ENCODE data around the gene CHST2.

Gene CHST2

GRCh38 chr3:143119974-143120715 lies 574 bp downstream of the CHST2 start:
- peak overlapping the region; percentile 43 for H3K9ac ChIP-seq (ENCODE audit: low read length)
- WGBS (ENCODE audit: extremely low coverage, insufficient coverage, low lambda C conversion rate): no CpG with 5 or more reads among the region's 85 CpGs
- no peak overlapping the region for H4K8ac ChIP-seq (ENCODE audit: low read depth, low read length)
- peaks cover 5% of the 10 kb centered on the region for H3K79me1 ChIP-seq (ENCODE audit: low read length)
- no peak overlapping the region for H4K5ac ChIP-seq (ENCODE audit: low read length)
- no peak overlapping the region for H2BK15ac ChIP-seq (replicated peaks; ENCODE audit: low read depth)
- peak overlapping the region; percentile 64 for H3K4me3 ChIP-seq (ENCODE audit: low read length)
- peak overlapping the region; percentile 54 for H3K56ac ChIP-seq (ENCODE audit: low read length)
- no peaks in the 10 kb centered on the region for H3K4me1 ChIP-seq (ENCODE audit: control insufficient read depth, low read depth, low read length)
- H3K27me3 ChIP-seq (ENCODE audit: insufficient read depth, low read length, poor library complexity): no peaks in the 10 kb centered on the region
- peak overlapping the region; percentile 56 for H3K4me2 ChIP-seq (ENCODE audit: low read length)
- no peak overlapping the region for H3K4ac ChIP-seq (ENCODE audit: low read depth, low read length)
- no peak overlapping the region for H3K23ac ChIP-seq (ENCODE audit: low read length)
- peak overlapping the region; percentile 44 for H3K18ac ChIP-seq (ENCODE audit: low read length)
- H3K27ac ChIP-seq (ENCODE audit: low read depth, low read length): peak overlapping the region; percentile 11
- DNase-seq: peak; percentile 49
- H2AK5ac ChIP-seq (ENCODE audit: low read length): no peak overlapping the region
- H3K36me3 ChIP-seq (ENCODE audit: control insufficient read depth, insufficient read depth, low read length): no peaks in the 10 kb centered on the region
- no peak overlapping the region for H2BK120ac ChIP-seq (ENCODE audit: low read depth, low read length)
- H3K79me2 ChIP-seq (ENCODE audit: control insufficient read depth, insufficient read depth, low read length): peaks cover 2% of the 10 kb centered on the region
- H2BK5ac ChIP-seq (ENCODE audit: low read length): no peak overlapping the region

GRCh38 chr3:143120716-143121240 lies 1.2 kb downstream of the CHST2 start:
- Histone ChIP-seq H2AK5ac (ENCODE audit: low read length) (no peak overlapping the region), H3K79me1 (ENCODE audit: low read length) (peaks cover 5% of the 10 kb centered on the region), H3K56ac (ENCODE audit: low read length) (peak overlapping the region; percentile 54), H2BK15ac (replicated peaks; ENCODE audit: low read depth) (no peak overlapping the region), H4K8ac (ENCODE audit: low read depth, low read length) (no peak overlapping the region), H3K4me2 (ENCODE audit: low read length) (peak overlapping the region; percentile 56), H3K18ac (ENCODE audit: low read length) (peak overlapping the region; percentile 44), H3K27ac (ENCODE audit: low read depth, low read length) (no peak overlapping the region), H3K27me3 (ENCODE audit: insufficient read depth, low read length, poor library complexity) (no peaks in the 10 kb centered on the region), H3K23ac (ENCODE audit: low read length) (no peak overlapping the region), H3K4ac (ENCODE audit: low read depth, low read length) (no peak overlapping the region), H4K5ac (ENCODE audit: low read length) (no peak overlapping the region), H2BK120ac (ENCODE audit: low read depth, low read length) (no peak overlapping the region), H3K36me3 (ENCODE audit: control insufficient read depth, insufficient read depth, low read length) (no peaks in the 10 kb centered on the region), H3K4me1 (ENCODE audit: control insufficient read depth, low read depth, low read length) (no peaks in the 10 kb centered on the region), H3K9ac (ENCODE audit: low read length) (peak overlapping the region; percentile 43), H2BK5ac (ENCODE audit: low read length) (no peak overlapping the region), H3K4me3 (ENCODE audit: low read length) (peak overlapping the region; percentile 64), H3K79me2 (ENCODE audit: control insufficient read depth, insufficient read depth, low read length) (peaks cover 2% of the 10 kb centered on the region)
- WGBS (ENCODE audit: extremely low coverage, insufficient coverage, low lambda C conversion rate): no CpG with 5 or more reads among the region's 60 CpGs
- peak; percentile 52 for DNase-seq

DNA sequence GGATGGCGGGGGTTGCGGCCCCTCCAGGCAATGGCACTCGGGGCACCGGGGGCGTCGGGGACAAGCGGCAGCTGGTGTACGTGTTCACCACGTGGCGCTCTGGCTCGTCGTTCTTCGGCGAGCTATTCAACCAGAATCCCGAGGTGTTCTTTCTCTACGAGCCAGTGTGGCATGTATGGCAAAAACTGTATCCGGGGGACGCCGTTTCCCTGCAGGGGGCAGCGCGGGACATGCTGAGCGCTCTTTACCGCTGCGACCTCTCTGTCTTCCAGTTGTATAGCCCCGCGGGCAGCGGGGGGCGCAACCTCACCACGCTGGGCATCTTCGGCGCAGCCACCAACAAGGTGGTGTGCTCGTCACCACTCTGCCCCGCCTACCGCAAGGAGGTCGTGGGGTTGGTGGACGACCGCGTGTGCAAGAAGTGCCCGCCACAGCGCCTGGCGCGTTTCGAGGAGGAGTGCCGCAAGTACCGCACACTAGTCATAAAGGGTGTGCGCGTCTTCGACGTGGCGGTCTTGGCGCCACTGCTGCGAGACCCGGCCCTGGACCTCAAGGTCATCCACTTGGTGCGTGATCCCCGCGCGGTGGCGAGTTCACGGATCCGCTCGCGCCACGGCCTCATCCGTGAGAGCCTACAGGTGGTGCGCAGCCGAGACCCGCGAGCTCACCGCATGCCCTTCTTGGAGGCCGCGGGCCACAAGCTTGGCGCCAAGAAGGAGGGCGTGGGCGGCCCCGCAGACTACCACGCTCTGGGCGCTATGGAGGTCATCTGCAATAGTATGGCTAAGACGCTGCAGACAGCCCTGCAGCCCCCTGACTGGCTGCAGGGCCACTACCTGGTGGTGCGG lies 1.9 kb downstream of the CHST2 start:
- no peak overlapping the region for H2AK5ac ChIP-seq (ENCODE audit: low read length)
- H3K4me2 ChIP-seq (ENCODE audit: low read length): peak overlapping the region; percentile 56
- H3K79me1 ChIP-seq (ENCODE audit: low read length): peaks cover 5% of the 10 kb centered on the region
- no peak overlapping the region for H2BK5ac ChIP-seq (ENCODE audit: low read length)
- no peaks in the 10 kb centered on the region for H3K36me3 ChIP-seq (ENCODE audit: control insufficient read depth, insufficient read depth, low read length)
- DNase-seq: peak; percentile 85
- no peak overlapping the region for H3K23ac ChIP-seq (ENCODE audit: low read length)
- H3K27me3 ChIP-seq (ENCODE audit: insufficient read depth, low read length, poor library complexity): no peaks in the 10 kb centered on the region
- H2BK120ac ChIP-seq (ENCODE audit: low read depth, low read length): no peak overlapping the region
- peak overlapping the region; percentile 64 for H3K4me3 ChIP-seq (ENCODE audit: low read length)
- H3K27ac ChIP-seq (ENCODE audit: low read depth, low read length): no peak overlapping the region
- H3K9ac ChIP-seq (ENCODE audit: low read length): peak overlapping the region; percentile 43
- H3K56ac ChIP-seq (ENCODE audit: low read length): peak overlapping the region; percentile 57
- no CpG with 5 or more reads among the region's 79 CpGs for WGBS (ENCODE audit: extremely low coverage, insufficient coverage, low lambda C conversion rate)
- no peak overlapping the region for H3K4ac ChIP-seq (ENCODE audit: low read depth, low read length)
- H3K79me2 ChIP-seq (ENCODE audit: control insufficient read depth, insufficient read depth, low read length): peaks cover 2% of the 10 kb centered on the region
- H2BK15ac ChIP-seq (replicated peaks; ENCODE audit: low read depth): no peak overlapping the region
- H4K8ac ChIP-seq (ENCODE audit: low read depth, low read length): no peak overlapping the region
- no peak overlapping the region for H4K5ac ChIP-seq (ENCODE audit: low read length)
- H3K4me1 ChIP-seq (ENCODE audit: control insufficient read depth, low read depth, low read length): no peaks in the 10 kb centered on the region
- peak overlapping the region; percentile 44 for H3K18ac ChIP-seq (ENCODE audit: low read length)

DNA sequence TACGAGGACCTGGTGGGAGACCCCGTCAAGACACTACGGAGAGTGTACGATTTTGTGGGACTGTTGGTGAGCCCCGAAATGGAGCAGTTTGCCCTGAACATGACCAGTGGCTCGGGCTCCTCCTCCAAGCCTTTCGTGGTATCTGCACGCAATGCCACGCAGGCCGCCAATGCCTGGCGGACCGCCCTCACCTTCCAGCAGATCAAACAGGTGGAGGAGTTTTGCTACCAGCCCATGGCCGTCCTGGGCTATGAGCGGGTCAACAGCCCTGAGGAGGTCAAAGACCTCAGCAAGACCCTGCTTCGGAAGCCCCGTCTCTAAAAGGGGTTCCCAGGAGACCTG lies 2.5 kb downstream of the CHST2 start:
- peaks cover 2% of the 10 kb centered on the region for H3K79me2 ChIP-seq (ENCODE audit: control insufficient read depth, insufficient read depth, low read length)
- H3K4me1 ChIP-seq (ENCODE audit: control insufficient read depth, low read depth, low read length): no peaks in the 10 kb centered on the region
- H2BK15ac ChIP-seq (replicated peaks; ENCODE audit: low read depth): no peak overlapping the region
- no peak overlapping the region for H3K27ac ChIP-seq (ENCODE audit: low read depth, low read length)
- no peak overlapping the region for H2AK5ac ChIP-seq (ENCODE audit: low read length)
- H4K8ac ChIP-seq (ENCODE audit: low read depth, low read length): no peak overlapping the region
- no peak for DNase-seq
- H3K4me3 ChIP-seq (ENCODE audit: low read length): no peak overlapping the region
- no peaks in the 10 kb centered on the region for H3K36me3 ChIP-seq (ENCODE audit: control insufficient read depth, insufficient read depth, low read length)
- no peak overlapping the region for H3K4ac ChIP-seq (ENCODE audit: low read depth, low read length)
- H3K4me2 ChIP-seq (ENCODE audit: low read length): no peak overlapping the region
- no peak overlapping the region for H2BK5ac ChIP-seq (ENCODE audit: low read length)
- H2BK120ac ChIP-seq (ENCODE audit: low read depth, low read length): no peak overlapping the region
- no peak overlapping the region for H3K18ac ChIP-seq (ENCODE audit: low read length)
- H3K56ac ChIP-seq (ENCODE audit: low read length): no peak overlapping the region
- H3K9ac ChIP-seq (ENCODE audit: low read length): no peak overlapping the region
- no peak overlapping the region for H4K5ac ChIP-seq (ENCODE audit: low read length)
- no CpG with 5 or more reads among the region's 16 CpGs for WGBS (ENCODE audit: extremely low coverage, insufficient coverage, low lambda C conversion rate)
- no peaks in the 10 kb centered on the region for H3K27me3 ChIP-seq (ENCODE audit: insufficient read depth, low read length, poor library complexity)
- H3K79me1 ChIP-seq (ENCODE audit: low read length): peaks cover 5% of the 10 kb centered on the region
- no peak overlapping the region for H3K23ac ChIP-seq (ENCODE audit: low read length)

GRCh38 chr3:143122608-143123352 lies 3.2 kb downstream of the CHST2 start:
- Histone ChIP-seq H3K4ac (ENCODE audit: low read depth, low read length) (no peak overlapping the region), H3K9ac (ENCODE audit: low read length) (no peak overlapping the region), H3K79me2 (ENCODE audit: control insufficient read depth, insufficient read depth, low read length) (peaks cover 2% of the 10 kb centered on the region), H3K4me2 (ENCODE audit: low read length) (no peak overlapping the region), H3K36me3 (ENCODE audit: control insufficient read depth, insufficient read depth, low read length) (no peaks in the 10 kb centered on the region), H2BK15ac (replicated peaks; ENCODE audit: low read depth) (no peak overlapping the region), H3K4me3 (ENCODE audit: low read length) (no peak overlapping the region), H3K27me3 (ENCODE audit: insufficient read depth, low read length, poor library complexity) (no peaks in the 10 kb centered on the region), H2BK5ac (ENCODE audit: low read length) (no peak overlapping the region), H3K79me1 (ENCODE audit: low read length) (peaks cover 5% of the 10 kb centered on the region), H2AK5ac (ENCODE audit: low read length) (no peak overlapping the region), H4K5ac (ENCODE audit: low read length) (no peak overlapping the region), H3K27ac (ENCODE audit: low read depth, low read length) (no peak overlapping the region), H3K18ac (ENCODE audit: low read length) (no peak overlapping the region), H3K4me1 (ENCODE audit: control insufficient read depth, low read depth, low read length) (no peaks in the 10 kb centered on the region), H3K56ac (ENCODE audit: low read length) (no peak overlapping the region), H2BK120ac (ENCODE audit: low read depth, low read length) (no peak overlapping the region), H4K8ac (ENCODE audit: low read depth, low read length) (no peak overlapping the region), H3K23ac (ENCODE audit: low read length) (no peak overlapping the region)
- DNase-seq: no peak
- no CpG with 5 or more reads among the region's 4 CpGs for WGBS (ENCODE audit: extremely low coverage, insufficient coverage, low lambda C conversion rate)

All from mesendoderm (in vitro differentiated cells).